Measurements from ENCODE around the gene ODAPH.
A peak's percentile ranks its signal among the peaks of the same experiment; 100 is the strongest.
"Not testable (repeated sequence)": the region's sequence is repeated elsewhere in the genome, so short reads cannot be mapped to it uniquely, and the experiment has no call there.

Gene ODAPH

DNA sequence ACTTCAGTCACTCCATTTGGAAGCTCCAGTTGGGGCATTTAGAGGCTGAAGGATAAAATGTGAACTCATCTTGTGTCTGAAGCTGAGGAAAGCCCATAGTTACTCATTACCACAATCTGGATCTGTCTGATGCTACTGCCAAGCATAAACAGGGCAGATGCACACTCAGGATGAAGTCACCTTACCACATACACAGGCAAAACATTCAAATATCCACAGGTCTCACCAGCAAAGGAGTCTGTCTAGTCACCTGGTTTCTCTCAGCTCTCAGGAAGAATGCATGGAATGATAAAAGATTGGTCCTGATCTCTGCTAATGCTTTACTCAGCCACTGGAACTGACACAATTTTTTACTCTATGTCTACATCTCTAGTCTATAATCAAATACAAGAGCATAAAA lies 13.0 kb upstream of the ODAPH start:
- Histone ChIP-seq H3K27ac (peak overlapping the region in 2 of 21 experiments; percentile 41 to 74), H3K4me3 (no peak overlapping the region)

DNA sequence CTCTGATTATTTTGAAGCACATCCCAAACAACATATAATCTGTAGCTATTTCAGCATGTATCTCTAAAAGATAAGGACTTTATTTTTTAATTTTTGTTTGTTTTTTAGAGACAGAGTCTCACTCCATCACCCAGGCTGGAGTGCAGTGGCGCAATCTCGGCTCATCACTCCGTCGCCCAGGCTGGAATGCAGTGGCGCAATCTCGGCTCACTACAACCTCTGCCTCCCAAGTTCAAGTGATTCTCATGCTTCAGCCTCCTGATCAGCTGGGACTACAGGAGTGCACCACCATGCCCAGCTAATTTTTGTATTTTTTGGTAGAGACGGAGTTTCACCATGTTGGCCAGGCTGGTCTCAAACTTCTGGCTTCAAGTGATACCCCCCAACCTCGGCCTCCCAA lies 11.6 kb upstream of the ODAPH start:
- H3K4me3 ChIP-seq, H3K27ac ChIP-seq: not testable (repeated sequence)

DNA sequence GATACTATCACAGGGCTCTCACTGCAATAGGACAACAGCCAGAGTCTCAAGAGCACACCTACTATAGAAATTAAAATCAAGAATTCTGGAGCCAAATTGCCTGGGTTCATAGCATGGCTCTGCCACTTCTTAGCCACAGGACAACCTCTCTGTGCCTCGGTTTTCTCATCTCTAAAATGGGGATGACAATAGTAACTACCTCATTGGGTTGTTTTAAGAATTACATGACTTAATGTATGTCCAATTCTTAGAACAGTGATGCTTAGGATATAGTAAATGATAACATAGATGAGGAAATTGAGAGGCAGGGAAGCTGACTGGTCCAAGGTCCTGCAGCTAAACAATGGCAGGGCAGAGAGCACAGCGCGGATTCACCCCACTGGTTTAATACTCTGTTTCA lies 11.0 kb upstream of the ODAPH start:
- H3K4me3 ChIP-seq: no peak overlapping the region
- no peak overlapping the region for H3K27ac ChIP-seq

DNA sequence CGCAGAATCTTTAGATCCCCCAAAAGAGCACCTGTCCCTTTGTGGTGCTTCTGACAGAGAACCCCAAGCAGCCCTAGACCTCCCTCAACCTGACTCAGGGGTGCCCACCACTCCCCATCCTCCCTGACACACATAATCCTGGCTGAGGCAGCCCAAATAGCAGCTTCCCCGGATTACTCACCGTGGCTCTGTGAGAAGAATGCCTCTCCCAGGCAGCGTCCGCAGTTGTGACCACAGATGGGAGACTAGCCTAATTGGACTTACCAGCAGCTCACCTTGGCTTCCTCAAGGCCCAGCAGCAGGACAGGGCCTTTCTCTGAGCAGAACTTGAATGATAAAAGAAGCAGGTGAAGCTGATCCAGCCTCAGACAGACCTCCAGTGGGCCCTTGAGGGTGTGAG lies 10.3 kb upstream of the ODAPH start:
- Histone ChIP-seq H3K27ac (peak overlapping the region in 5 of 21 experiments; percentile 10 to 71 (median 37)), H3K4me3 (no peak overlapping the region)

DNA sequence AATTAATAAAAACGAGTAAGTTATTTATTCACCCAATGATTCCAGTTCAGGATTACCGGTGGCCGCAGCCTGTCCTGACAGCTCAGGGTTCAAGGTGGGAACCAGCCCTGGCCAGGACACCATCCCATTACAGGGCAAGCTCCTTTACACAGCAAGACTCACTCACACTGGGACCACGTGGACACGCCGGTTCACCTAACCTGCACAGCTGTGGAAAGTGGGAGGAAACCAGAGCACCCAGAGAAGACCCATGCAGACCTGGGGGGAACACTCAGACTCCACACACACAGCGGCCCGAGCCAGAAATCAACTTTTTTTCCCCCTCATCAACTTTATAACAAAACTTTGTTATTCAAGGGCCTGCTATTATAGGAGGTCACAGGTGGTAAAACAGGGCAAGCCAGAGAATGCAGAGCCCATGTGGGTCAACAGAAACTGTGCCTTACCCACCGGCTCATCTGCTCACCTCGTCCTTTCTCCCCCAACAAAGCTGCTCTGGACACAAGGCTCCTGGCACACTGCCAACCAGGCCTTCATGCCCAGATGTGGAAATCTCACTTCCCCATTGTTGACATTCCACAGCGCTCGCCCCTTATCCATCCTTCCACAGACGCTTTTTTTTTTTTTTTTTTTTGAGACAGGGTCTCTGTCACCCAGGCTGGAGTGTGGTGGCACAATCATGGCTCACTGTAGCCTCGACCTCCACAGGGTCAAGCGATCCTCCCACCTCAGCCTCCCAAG lies 8.0 kb upstream of the ODAPH start:
- Histone ChIP-seq H3K4me3 (no peak overlapping the region), H3K27ac (no peak overlapping the region)

DNA sequence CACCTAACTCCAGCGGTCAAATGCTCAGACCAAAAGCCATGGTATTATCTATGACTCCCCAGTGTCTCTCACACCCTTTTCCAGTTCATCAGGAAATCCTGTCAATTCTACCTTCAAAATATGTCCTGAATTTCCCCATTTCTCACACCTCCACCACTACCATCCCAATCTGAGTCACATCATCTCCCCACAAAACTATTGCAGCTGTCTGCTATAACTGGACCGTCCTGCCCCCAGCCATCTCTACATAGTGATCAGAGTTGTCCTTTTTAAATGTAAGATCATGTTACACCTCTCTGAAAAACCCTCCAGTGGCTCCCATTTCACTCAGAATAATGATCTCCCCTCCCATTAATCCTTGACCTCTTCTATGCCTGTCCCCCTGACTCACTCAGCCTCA lies 6.8 kb upstream of the ODAPH start:
- Histone ChIP-seq H3K4me3 (no peak overlapping the region), H3K27ac (no peak overlapping the region)

DNA sequence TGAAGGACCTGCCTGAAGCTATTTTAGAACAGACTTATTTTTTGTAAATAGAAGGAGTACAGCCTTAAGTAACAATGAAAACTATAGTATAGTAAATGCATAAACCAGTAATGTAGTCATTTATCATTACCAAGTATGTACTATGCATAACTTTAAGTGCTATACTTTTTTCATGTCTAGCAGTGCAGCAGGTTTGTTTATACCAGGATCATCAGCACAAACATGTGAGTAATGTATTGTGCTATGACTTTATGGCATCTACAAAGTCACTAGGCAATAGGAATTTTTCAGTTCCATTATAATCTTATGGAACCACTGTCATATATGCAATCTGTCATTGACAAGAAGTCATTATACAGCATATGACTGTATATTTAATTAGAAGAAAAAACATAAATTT lies 3.4 kb upstream of the ODAPH start:
- Histone ChIP-seq H3K4me3 (no peak overlapping the region), H3K27ac (no peak overlapping the region)

DNA sequence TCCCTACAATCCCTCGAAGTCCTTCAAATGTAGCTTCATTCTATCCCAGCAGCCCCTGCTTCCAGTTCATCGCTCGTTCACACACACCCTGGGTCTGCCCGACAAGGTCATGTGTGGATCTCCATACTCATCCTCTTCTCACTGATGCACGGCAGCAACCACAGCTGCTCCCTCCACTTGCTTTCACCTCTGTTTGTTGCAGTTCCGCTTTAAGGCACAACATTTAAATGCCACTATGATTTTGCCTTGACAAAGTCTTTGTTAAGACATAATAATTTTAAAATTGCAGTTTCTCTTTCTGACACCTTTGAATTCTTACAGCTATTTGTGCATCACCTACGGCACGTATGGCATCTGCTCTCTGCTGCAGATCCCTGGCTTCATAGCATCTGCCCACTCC lies 1.8 kb downstream of the ODAPH start:
- Histone ChIP-seq H3K4me3 (no peak overlapping the region), H3K27ac (no peak overlapping the region)

DNA sequence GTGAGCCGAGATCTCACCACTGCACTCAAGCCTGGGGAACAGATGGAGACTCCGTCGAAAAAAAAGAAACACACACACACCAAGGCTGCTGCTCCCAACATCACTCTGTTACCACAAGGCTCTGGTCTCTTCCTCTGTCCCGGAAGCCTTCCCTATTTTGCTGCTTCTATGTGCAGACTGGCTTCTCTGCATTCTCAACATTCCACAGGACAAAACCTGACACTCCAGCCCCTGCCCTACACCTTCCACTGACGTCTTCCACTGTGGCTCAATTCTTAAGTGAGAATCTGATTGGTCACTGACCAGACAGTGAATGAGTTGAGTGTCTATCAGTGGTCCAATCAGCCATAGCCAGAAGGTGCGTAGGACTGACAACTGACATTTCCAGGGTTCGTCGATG lies 5.9 kb downstream of the ODAPH start:
- Histone ChIP-seq H3K4me3 (no peak overlapping the region), H3K27ac (no peak overlapping the region)

DNA sequence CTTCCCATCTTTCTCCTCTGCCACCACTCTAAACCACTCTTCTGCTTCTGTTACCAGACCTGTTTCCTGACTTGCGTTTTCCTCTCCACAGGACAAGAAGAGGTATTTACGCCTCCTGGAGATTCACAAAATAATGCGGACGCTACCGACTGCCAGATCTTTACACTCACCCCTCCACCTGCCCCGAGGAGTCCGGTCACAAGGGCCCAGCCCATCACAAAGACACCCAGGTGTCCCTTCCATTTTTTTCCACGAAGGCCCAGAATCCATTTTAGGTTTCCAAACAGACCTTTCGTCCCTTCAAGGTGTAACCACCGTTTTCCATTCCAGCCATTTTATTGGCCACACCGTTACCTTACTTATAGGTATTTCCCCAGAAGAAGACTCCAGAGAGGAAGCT lies 8.2 kb downstream of the ODAPH start:
- H3K27ac ChIP-seq: no peak overlapping the region
- no peak overlapping the region for H3K4me3 ChIP-seq

DNA sequence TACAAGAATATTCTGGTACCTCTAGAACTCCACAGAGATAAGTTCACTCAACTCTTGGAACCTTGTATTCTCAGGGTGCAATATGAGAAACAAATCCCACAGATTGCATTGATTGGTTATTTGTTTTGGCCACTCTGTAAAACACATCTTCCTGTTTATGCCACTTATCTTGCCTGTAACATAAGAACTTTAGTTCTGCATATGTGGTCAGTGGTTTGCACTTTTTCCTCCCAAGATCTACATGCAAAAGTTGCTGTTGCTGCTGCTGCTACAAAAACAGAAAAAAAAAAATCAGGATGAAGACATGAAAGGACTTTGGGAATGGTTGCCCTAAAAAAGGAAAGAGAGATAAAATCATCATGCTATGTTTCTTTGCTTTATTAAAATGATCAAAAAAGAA lies 9.6 kb downstream of the ODAPH start:
- no peak overlapping the region for H3K27ac ChIP-seq
- no peak overlapping the region for H3K4me3 ChIP-seq

DNA sequence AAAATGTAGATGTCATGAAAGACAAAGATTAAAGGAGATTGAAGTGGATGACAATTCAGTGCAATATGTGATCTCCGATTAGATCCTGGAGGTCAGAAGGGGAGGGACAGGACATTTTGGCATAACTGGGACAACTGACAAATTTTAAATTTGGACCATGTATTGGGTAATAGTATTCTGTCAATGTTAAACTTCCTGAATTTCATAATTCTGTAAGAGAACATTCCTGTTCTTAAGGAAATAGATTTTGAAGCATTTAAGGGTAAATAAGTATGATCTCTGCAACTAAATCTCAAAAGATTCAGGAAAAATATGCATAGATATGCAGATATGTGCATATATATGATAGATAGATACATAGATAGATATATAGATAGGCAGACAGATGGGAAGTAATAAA lies 11.0 kb downstream of the ODAPH start:
- Histone ChIP-seq H3K4me3 (no peak overlapping the region), H3K27ac (no peak overlapping the region)

DNA sequence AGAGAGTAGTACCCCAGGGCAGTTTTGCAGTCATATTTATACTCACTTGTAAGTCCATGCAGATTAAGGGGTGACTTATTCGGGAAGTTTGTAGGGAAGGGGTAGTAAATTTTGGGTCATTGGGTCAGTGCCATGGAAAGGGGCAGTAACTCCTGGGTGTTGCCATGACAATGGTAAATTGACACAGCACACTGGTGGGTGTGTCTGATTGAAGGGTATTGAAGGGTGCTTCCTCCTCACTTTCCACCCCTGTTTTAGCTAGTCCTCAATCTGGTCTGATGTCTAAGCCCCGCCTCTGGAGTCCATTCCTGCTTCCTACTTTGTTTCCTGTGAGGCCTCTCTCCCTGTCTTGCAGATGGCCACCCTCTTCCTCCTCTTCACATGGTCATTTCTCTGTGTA lies 11.9 kb downstream of the ODAPH start:
- Histone ChIP-seq H3K27ac (no peak overlapping the region), H3K4me3 (no peak overlapping the region)

DNA sequence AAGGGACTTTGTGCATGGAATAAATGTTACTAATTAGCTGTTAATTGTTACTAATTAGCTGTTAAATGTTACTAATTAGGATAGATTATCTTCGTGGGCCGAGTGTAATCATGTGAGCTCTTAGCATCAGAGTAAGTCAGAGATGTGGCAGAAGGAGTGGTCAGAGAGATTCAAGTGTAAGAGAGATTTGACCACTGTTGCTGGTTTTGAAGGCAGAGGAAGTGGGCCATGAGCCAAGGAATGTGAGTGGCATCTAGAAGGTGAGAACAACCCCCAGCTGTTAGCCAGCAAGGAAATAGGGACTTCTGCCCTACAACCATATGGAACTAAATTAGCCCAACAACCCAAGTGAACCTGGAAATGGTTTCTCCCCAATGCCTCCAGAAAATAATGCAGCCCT lies 28.2 kb downstream of the ODAPH start:
- H3K4me3 ChIP-seq: no peak overlapping the region
- no peak overlapping the region for H3K27ac ChIP-seq

DNA sequence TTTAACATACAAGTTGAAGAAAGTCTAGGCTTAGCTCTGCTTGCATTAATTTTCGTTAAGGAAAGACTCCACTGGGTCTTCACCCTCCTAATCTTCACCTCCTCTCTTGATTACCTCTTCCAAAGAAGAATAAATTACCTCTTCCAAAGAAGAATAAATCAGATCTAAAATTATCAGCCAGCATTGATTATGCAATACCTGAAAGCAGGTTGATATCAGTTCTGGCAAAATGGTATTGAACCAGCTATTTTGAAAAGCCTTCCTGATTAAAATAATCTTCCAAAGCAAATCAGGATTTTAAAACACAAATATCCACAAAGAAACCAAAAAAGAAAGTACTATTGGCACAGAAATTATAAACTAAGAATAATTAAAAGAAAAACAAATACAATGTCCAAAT lies 37.5 kb downstream of the ODAPH start:
- H3K27ac ChIP-seq: no peak overlapping the region
- H3K4me3 ChIP-seq: no peak overlapping the region

DNA sequence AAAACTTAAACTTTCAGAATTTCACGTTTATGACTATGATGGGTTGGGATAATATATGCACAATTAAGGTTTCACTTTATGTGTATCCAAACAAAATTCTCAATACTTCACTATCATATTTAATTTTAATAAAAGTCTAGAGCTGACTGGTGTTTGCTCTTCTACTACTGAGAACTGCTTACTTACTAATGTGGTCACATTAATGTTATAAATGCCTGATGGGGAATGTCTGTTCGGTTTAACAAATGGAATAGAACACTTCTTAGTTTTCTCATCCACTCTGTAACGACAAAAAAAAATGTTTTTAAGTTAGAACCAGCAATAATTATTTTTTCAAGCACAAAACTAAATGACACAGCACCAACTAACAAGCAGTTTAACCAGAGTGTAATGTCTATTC lies 40.2 kb downstream of the ODAPH start:
- H3K4me3 ChIP-seq: no peak overlapping the region
- no peak overlapping the region for H3K27ac ChIP-seq

DNA sequence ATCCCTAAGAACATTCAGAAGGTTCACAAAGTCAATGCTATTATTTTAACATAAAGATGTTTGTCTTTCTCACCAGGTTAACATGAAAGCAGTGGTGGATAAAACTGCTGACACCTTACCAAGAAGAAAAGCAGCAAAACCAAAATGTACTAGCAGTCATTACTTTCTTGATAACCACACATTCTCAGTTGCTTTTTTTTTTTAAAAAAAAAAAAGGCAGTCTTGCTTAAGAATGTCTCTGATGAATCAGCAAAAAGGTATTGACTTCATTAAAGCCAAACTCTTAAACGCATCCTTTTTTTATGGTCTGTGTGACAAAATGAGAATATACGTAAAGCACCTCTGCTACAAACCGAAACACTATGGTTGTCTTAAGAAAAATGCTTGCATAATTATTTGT lies 42.5 kb downstream of the ODAPH start:
- Histone ChIP-seq H3K4me3 (no peak overlapping the region), H3K27ac (no peak overlapping the region)

DNA sequence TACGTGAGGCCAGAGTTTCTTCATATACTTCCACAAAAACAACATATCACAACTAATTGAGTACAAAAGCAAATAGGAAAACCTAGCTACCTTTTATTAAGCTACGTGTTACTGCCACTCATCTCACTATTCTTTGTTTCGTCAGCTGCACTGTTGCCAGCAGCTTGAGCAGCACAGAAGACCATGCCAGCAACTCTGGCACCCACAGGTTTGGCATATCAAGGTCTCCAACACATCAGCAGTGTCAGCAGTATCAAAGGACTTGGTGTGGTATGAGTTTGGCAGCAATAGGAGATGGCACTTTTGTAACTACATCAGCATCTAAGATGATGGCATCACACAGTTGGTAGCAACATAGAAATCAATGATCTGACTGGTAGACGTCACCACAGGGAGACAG lies 43.8 kb downstream of the ODAPH start:
- no peak overlapping the region for H3K27ac ChIP-seq
- no peak overlapping the region for H3K4me3 ChIP-seq

DNA sequence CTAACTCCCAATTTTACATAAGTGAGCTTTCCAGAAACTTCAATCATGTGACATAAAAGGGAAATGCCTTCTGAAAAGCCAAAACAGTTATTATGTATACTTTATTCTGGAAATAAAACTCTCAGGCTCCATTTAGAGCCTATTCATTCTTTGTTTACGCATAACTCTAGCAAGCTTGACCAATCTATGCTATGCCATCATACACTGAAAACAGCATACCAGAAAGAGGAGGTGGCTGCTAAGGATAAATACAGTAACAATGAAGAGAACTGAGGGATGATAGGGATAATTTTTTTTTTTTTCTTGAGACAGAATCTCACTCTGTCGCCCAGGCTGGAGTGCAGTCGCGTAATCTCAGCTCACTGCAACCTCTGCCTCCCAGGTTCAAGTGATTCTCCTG lies 50.1 kb downstream of the ODAPH start:
- no peak overlapping the region for H3K4me3 ChIP-seq
- no peak overlapping the region for H3K27ac ChIP-seq

DNA sequence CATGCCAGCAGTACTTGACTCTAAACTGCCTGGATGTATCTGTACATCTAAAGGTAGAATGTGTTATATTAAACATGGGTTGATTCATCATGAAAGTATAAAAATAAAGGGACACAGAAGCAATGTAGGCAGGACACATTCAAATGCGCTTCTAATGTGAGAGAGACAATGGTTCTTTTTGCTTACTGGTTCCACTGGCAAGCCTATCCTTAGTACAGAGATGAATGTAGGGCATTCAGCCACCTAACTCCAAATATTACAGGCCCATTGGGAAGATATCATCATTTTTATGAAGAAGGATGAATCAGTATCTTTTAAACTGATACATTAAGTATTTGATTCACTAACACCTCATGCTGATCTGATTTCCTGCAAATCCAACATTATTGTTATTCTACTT lies 56.4 kb downstream of the ODAPH start:
- Histone ChIP-seq H3K27ac (no peak overlapping the region), H3K4me3 (no peak overlapping the region)

Data from skin epidermis (tissue), 12 donors.